Adrenal gland (tissue), 5 donors: ENCODE measurements around the gene PDE4C.

ENCODE experiments used
- CTCF ChIP-seq, 6 experiments: fragments of 450-650 bp in 4 of 6; fragments of 200-600 bp in 2 of 6; sonication (generic) in 1 of 6; IDR thresholded peaks; 1 replicate in 5 of 6; 2 replicates in 1 of 6; pipeline versions ENCODE4 v1.5.1 to v1.8.0; 2016 to 2021; ENCODE audit warnings: antibody characterized with exemption in 6 of 6, mild to moderate bottlenecking in 2 of 6, moderate library complexity in 1 of 6
- POLR2A ChIP-seq, 2 donors: fragments of 450-650 bp; IDR thresholded peaks; one replicate each; pipeline ENCODE4 v1.6.1; 2017; ENCODE audit warnings: antibody characterized with exemption in 2 of 2, mild to moderate bottlenecking in 2 of 2, moderate library complexity in 1 of 2
- donor health status: DM: no; HTN: no; CAD: no.

- TF ChIP-seq CTCF (IDR thresholded peaks at IDR 0.05): no peak
- TF ChIP-seq POLR2A (IDR thresholded peaks at IDR 0.05): no peak
These were observed 22.8 kb downstream of the PDE4C start for GRCh38 chr19:18203408-18203862.
